Measurements from ENCODE around the gene MFSD6.
"Not testable (repeated sequence)": the region's sequence is repeated elsewhere in the genome, so short reads cannot be mapped to it uniquely, and the experiment has no call there.

Gene MFSD6

GRCh38 chr2:190505696-190506095, 97.5 kb downstream of the MFSD6 start:
- DNase-seq: no peak

GRCh38 chr2:190506666-190507065, 98.5 kb downstream of the MFSD6 start:
- DNase-seq: no peak

- DNase-seq: no peak
These were observed 99.0 kb downstream of the MFSD6 start for GRCh38 chr2:190507135-190507534.

GRCh38 chr2:190509895-190510294, 101.7 kb downstream of the MFSD6 start:
- DNase-seq: not testable (repeated sequence)

GRCh38 chr2:190511104-190511503, 102.9 kb downstream of the MFSD6 start:
- no peak for DNase-seq

GRCh38 chr2:190512539-190513095, 104.5 kb downstream of the MFSD6 start:
- no peak for DNase-seq

- no peak for DNase-seq
These were observed 105.7 kb downstream of the MFSD6 start for GRCh38 chr2:190513877-190514276.

- DNase-seq: no peak
These were observed 106.5 kb downstream of the MFSD6 start for GRCh38 chr2:190514676-190515075.

GRCh38 chr2:190515687-190516086, 107.5 kb downstream of the MFSD6 start:
- DNase-seq: no peak

GRCh38 chr2:190517468-190517867, 109.3 kb downstream of the MFSD6 start:
- no peak for DNase-seq

GRCh38 chr2:190519975-190520767, 112.0 kb downstream of the MFSD6 start:
- DNase-seq: no peak

GRCh38 chr2:190524928-190525327, 116.8 kb downstream of the MFSD6 start:
- DNase-seq: no peak

- DNase-seq: no peak
These were observed 118.1 kb downstream of the MFSD6 start for GRCh38 chr2:190526105-190526750.

- no peak for DNase-seq
These were observed 119.1 kb downstream of the MFSD6 start for GRCh38 chr2:190527214-190527613.

- no peak for DNase-seq
These were observed 119.8 kb downstream of the MFSD6 start for GRCh38 chr2:190527918-190528317.

GRCh38 chr2:190528521-190529001, 120.4 kb downstream of the MFSD6 start:
- DNase-seq: no peak

GRCh38 chr2:190529486-190530247, 121.5 kb downstream of the MFSD6 start:
- DNase-seq: no peak

- DNase-seq: no peak
These were observed 122.2 kb downstream of the MFSD6 start for GRCh38 chr2:190530248-190530900.

- no peak for DNase-seq
These were observed 124.4 kb downstream of the MFSD6 start for GRCh38 chr2:190532581-190532980.

- no peak for DNase-seq
These were observed 125.2 kb downstream of the MFSD6 start for GRCh38 chr2:190533175-190533967.

- DNase-seq: peak; percentile 68
These were observed 125.8 kb downstream of the MFSD6 start for GRCh38 chr2:190533968-190534309.
